Fibroblast of skin of abdomen (primary cell): Measurements from ENCODE around the gene MEX3B.
"Not testable (repeated sequence)": the region's sequence is repeated elsewhere in the genome, so short reads cannot be mapped to it uniquely, and the experiment has no call there.

Experiments used
- DNase-seq: peaks from one replicate; pipeline ENCODE4 v3.0.0-alpha.2; 2013

The MEX3B gene

DNA sequence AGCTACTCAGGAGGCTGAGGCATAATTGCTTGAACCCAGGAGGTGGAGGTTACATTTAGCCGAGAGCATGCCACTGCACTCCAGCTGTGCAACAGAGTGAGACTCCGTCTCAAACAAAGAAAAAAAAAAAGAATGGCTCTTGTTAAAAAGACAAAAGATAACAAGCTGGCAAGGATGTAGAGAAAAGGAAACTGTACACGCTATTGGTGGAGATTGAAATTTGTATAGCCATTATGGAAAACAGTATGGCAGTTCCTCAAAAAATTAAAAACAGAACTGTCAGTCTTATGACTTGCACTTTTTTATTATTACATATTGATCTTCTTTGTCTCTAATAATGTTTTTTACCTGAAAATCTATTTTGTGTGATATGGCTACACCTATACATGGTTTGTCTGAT is 41.9 kb downstream of the MEX3B start:
- DNase-seq: no peak

DNA sequence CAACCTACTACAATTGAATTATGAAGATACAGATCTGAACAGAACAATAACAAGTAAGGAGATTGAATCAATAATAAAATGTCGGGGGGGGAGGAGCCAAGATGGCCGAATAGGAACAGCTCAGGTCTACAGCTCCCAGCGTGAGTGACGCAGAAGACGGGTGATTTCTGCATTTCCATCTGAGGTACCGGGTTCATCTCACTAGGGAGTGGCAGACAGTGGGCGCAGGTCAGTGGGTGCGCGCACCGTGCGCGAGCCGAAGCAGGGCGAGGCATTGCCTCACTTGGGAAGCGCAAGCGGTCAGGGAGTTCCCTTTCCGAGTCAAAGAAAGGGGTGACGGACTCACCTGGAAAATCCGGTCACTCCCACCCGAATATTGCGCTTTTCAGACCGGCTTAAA is 50.7 kb downstream of the MEX3B start:
- DNase-seq: not testable (repeated sequence)

DNA sequence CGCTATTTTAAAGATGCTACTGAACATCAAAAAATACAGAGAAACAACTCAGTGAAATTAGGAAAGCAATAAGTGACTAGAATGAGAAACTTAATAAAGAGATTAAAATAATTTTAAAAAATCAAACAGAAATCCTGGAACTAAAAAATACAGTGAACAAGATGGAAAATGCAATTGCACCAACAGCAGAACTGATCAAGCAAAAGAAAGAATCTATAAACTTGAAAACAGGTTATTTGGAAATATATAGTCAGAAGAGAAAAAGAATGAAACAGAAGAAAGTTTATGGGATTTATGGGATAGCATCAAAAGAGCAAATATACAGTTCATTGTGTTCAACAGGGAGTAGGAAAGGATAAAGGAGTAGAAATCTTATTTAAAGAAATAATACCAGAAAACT is 53.3 kb downstream of the MEX3B start:
- no peak for DNase-seq
